SK-N-SH (cell line): Measurements from ENCODE around the gene SWI5.

Source experiments
- EZH2phosphoT487 ChIP-seq: fragments of 200-600 bp; sonication (generic); IDR thresholded peaks from 2 replicates; pipeline ENCODE4 v1.6.1; 2017; ENCODE audit warnings: low read depth, mixed run types, mild to moderate bottlenecking, antibody characterized with exemption, moderate library complexity, borderline replicate concordance
- IRF3 ChIP-seq: fragments of 150-350 bp; IDR thresholded peaks from 2 replicates; pipeline ENCODE4 v1.6.1; 2016; ENCODE audit warnings: mild to moderate bottlenecking, low read depth, low read length
- POLR2AphosphoS5 ChIP-seq: IDR thresholded peaks from 2 replicates; pipeline ENCODE4 v1.6.1; 2012; ENCODE audit warnings: low read depth, low read length
- REST ChIP-seq: IDR thresholded peaks from 2 replicates; pipeline ENCODE4 v1.6.1; 2012; ENCODE audit warnings: mild to moderate bottlenecking, low read depth, low read length, moderate library complexity
- RFX5 ChIP-seq: IDR thresholded peaks from 2 replicates; pipeline ENCODE4 v1.6.1; 2012; ENCODE audit warnings: mild to moderate bottlenecking, improper control_type of control experiment, low read length
- TCF12 ChIP-seq: IDR thresholded peaks from 2 replicates; pipeline ENCODE4 v1.4.0; 2012
- USF1 ChIP-seq: IDR thresholded peaks from 2 replicates; pipeline ENCODE4 v1.4.0; 2012; ENCODE audit warnings: low read depth, borderline replicate concordance
- TF ChIP-seq, protein P1 (sequence below): fragments of 200-600 bp; sonication (generic); IDR thresholded peaks from 2 replicates; pipeline ENCODE4 v1.6.1; 2017; ENCODE audit warnings: antibody characterized with exemption, mild to moderate bottlenecking, moderate library complexity
- TF ChIP-seq, protein P2 (sequence below): IDR thresholded peaks from 2 replicates; pipeline ENCODE4 v1.4.0; 2012; ENCODE audit warnings: low read depth, borderline replicate concordance

GRCh38 chr9:128226412-128226801 lies 49.7 kb upstream of the SWI5 start:
- TF ChIP-seq EZH2phosphoT487 (no peak), TCF12 (no peak), USF1 (no peak), POLR2AphosphoS5 (no peak), IRF3 (no peak), REST (no peak), RFX5 (no peak)
- TF ChIP-seq, protein P1, sequence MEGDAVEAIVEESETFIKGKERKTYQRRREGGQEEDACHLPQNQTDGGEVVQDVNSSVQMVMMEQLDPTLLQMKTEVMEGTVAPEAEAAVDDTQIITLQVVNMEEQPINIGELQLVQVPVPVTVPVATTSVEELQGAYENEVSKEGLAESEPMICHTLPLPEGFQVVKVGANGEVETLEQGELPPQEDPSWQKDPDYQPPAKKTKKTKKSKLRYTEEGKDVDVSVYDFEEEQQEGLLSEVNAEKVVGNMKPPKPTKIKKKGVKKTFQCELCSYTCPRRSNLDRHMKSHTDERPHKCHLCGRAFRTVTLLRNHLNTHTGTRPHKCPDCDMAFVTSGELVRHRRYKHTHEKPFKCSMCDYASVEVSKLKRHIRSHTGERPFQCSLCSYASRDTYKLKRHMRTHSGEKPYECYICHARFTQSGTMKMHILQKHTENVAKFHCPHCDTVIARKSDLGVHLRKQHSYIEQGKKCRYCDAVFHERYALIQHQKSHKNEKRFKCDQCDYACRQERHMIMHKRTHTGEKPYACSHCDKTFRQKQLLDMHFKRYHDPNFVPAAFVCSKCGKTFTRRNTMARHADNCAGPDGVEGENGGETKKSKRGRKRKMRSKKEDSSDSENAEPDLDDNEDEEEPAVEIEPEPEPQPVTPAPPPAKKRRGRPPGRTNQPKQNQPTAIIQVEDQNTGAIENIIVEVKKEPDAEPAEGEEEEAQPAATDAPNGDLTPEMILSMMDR: no peak
- TF ChIP-seq, protein P2, sequence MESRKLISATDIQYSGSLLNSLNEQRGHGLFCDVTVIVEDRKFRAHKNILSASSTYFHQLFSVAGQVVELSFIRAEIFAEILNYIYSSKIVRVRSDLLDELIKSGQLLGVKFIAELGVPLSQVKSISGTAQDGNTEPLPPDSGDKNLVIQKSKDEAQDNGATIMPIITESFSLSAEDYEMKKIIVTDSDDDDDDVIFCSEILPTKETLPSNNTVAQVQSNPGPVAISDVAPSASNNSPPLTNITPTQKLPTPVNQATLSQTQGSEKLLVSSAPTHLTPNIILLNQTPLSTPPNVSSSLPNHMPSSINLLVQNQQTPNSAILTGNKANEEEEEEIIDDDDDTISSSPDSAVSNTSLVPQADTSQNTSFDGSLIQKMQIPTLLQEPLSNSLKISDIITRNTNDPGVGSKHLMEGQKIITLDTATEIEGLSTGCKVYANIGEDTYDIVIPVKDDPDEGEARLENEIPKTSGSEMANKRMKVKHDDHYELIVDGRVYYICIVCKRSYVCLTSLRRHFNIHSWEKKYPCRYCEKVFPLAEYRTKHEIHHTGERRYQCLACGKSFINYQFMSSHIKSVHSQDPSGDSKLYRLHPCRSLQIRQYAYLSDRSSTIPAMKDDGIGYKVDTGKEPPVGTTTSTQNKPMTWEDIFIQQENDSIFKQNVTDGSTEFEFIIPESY: no peak
